Mucosa of descending colon (tissue), 3 donors: ENCODE data around the gene NUP62. TPM values are rescaled to one million over a fixed set of nuclear protein-coding genes. Genes with fewer than 3 reads are reported as not detected.

Experiments
- ATAC-seq: fragments of 200-7000 bp; cut with Tn5 transposase; one replicate; pipeline ENCODE4 v1.9.1; 2020; ENCODE audit warnings: mild to moderate bottlenecking, moderate library complexity
- DNase-seq, 3 donors: peaks; one replicate each; pipeline ENCODE4 v3.0.0-alpha.2; 2020
- H3K36me3 ChIP-seq: fragments of 200-600 bp; one replicate; pipeline ENCODE4 v1.8.0; 2021; ENCODE audit warnings: low read depth, mild to moderate bottlenecking
- H3K4me1 ChIP-seq: fragments of 200-600 bp; one replicate; pipeline ENCODE4 v1.8.0; 2021; ENCODE audit warnings: low read depth, mild to moderate bottlenecking
- H3K4me3 ChIP-seq: fragments of 200-600 bp; one replicate; pipeline ENCODE4 v1.8.0; 2021; ENCODE audit warnings: mild to moderate bottlenecking
- H3K9me3 ChIP-seq: fragments of 200-600 bp; one replicate; pipeline ENCODE4 v1.8.0; 2021; ENCODE audit warnings: mild to moderate bottlenecking
- intact Hi-C, 2 donors: fragments of 100-400 bp; cut with DNase I in 1 of 2; cut with micrococcal nuclease in 1 of 2; formaldehyde crosslinking; loops; one replicate each; pipeline versions ENCODE4 v1.11.0 to v1.11.1; 2022; cut with DNase I, micrococcal nuclease
- total RNA-seq, 3 donors: library from RNA; stranded (reverse); fragmentation: NEBNext Ultra II Directional in 2 of 3; extraction: Animal tissue kit (Norgen Biotek cat#: 25700) in 2 of 3; gene quantifications; one replicate each; pipeline versions ENCODE4 v1.2.1 to v1.2.4, GENCODE V29; 2021 to 2023
- TF ChIP-seq, protein P1 (sequence below): fragments of 200-600 bp; IDR thresholded peaks from one replicate; pipeline ENCODE4 v1.8.0; 2022; ENCODE audit warnings: antibody characterized with exemption, mild to moderate bottlenecking
- donor health status: DM: no; HTN: no; CAD: no; lungs with moderate emphysema.
- donor health status: DM: no; HTN: no; CAD: no.
- donor health status: DM: no; HTN: yes; CAD: no.

The NUP62 gene
- total RNA-seq, 3 donors from 2014 or later: 34.1 to 41.0 (median 40.9) TPM

DNA sequence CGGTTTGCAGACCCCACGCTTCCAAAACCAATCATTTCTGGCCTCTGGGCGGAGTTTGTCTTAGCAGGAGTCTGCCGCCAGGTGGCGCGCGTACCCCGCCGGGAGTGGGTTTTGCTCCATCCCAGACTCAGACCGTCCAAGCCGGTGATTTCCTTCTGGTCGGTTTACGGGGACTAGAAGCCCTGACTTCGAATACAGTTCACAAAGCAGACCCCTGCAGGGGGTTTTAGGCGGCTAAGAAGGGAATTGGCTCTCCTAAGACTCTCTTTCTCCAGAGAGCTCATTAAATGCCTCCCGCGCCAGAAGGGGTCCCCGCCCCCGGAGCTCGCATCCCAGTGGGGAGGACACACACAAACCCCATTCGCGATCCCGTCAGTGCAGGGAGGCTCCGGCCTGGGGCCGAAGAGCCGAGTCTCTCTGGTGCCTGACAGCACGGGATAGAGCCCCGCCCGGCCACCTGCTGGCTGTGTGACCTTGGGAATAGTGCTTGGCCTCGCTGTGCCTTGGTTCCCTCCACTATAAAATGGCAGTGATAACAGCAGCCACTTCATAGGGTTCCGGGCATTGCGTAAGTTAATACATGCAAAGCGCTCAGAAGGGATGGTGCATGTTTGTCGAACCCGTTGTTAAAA is 8.6 kb upstream of the NUP62 start:
- Histone ChIP-seq H3K9me3 (no peaks in the 10 kb centered on the region), H3K36me3 (no peaks in the 10 kb centered on the region), H3K4me3 (no peak overlapping the region), H3K4me1 (peaks cover 7% of the 10 kb centered on the region)
- peak; percentile 72 to 87 (median 83) for DNase-seq
- intact Hi-C loops: loop anchor here (5.0 to 10.0 kb wide), 2 partner anchors 44 to 47 kb away; no protein-coding TSS in a partner anchor
- ATAC-seq: peak; percentile 97
- TF ChIP-seq, protein P1, sequence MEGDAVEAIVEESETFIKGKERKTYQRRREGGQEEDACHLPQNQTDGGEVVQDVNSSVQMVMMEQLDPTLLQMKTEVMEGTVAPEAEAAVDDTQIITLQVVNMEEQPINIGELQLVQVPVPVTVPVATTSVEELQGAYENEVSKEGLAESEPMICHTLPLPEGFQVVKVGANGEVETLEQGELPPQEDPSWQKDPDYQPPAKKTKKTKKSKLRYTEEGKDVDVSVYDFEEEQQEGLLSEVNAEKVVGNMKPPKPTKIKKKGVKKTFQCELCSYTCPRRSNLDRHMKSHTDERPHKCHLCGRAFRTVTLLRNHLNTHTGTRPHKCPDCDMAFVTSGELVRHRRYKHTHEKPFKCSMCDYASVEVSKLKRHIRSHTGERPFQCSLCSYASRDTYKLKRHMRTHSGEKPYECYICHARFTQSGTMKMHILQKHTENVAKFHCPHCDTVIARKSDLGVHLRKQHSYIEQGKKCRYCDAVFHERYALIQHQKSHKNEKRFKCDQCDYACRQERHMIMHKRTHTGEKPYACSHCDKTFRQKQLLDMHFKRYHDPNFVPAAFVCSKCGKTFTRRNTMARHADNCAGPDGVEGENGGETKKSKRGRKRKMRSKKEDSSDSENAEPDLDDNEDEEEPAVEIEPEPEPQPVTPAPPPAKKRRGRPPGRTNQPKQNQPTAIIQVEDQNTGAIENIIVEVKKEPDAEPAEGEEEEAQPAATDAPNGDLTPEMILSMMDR: peak; percentile 86

DNA sequence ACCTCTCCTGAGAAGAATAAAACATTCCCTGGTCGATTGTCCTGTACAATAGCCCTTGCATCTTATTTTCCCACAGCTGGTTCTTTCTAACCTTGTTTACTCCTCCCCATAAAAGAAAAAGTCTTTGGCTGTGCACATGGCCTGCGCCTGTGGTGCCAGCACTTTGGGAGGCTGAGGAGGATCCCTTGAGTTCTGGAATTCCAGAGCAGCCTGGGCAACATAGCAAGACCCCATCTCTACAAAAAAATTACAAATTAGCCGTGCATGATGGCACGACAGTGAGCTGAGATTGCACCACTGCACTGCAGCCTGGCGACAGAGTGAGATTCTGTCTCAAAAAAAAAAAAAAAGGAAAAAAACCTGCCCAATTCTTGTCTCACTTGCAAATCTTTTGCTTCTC is 7.2 kb upstream of the NUP62 start:
- intact Hi-C loops: loop anchor here (5.0 to 10.0 kb wide), 2 partner anchors 46 to 48 kb away; no protein-coding TSS in a partner anchor

DNA sequence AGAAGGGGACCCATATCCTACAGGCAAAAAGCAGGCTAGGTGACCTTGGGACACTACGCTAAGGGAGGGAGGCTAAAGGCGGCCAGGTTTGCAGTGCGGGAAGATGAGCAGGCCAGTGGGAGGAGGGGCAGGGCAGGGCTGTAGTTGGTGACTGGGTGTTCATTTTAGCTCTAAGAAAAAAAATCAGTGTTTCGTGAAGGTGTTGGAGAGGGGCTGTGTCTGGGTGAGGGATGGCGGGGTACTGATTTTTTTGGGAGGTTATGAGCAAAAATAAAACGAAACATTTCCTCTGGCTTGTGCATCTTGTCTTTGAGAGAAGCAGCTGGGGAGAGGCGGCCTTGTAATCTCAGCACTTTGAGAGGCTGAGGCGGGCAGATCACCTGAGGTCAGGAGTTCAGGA is 4.3 kb upstream of the NUP62 start:
- Histone ChIP-seq H3K4me3 (no peak overlapping the region), H3K4me1 (peaks cover 7% of the 10 kb centered on the region), H3K9me3 (no peaks in the 10 kb centered on the region), H3K36me3 (no peaks in the 10 kb centered on the region)
- ATAC-seq: no peak
- DNase-seq: peak in 2 of 3 donors; percentile 15 to 20
- TF ChIP-seq, protein P1: no peak
- intact Hi-C loops: loop anchor here in 1 of 2 donors (10.0 kb wide), 1 partner anchor 51 kb away; no protein-coding TSS in a partner anchor

More for the DNA sequence above, 7.2 kb upstream of the NUP62 start:
- Histone ChIP-seq H3K4me3 (no peak overlapping the region), H3K9me3 (no peaks in the 10 kb centered on the region), H3K4me1 (peaks cover 7% of the 10 kb centered on the region), H3K36me3 (no peaks in the 10 kb centered on the region)
- TF ChIP-seq, protein P1: no peak
- DNase-seq (peak in 1 of 3 donors; percentile 3), ATAC-seq (no peak)

DNA sequence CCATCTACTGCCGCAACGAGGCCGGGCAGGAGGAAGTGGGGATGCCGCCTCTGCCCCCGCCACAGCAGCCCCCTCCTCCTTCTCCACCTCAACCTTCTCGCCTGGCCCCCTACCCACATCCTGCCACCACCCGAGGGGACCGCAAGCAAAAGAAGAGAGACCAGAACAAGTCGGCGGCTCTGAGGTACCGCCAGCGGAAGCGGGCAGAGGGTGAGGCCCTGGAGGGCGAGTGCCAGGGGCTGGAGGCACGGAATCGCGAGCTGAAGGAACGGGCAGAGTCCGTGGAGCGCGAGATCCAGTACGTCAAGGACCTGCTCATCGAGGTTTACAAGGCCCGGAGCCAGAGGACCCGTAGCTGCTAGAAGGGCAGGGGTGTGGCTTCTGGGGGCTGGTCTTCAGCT is 3.4 kb upstream of the NUP62 start:
- Histone ChIP-seq H3K4me1 (peaks cover 11% of the 10 kb centered on the region), H3K9me3 (no peaks in the 10 kb centered on the region), H3K4me3 (no peak overlapping the region), H3K36me3 (no peaks in the 10 kb centered on the region)
- ATAC-seq (no peak), DNase-seq (peak in 2 of 3 donors; percentile 45 to 66)
- TF ChIP-seq, protein P1: no peak
- intact Hi-C loops: loop anchor here in 1 of 2 donors (10.0 kb wide), 1 partner anchor 52 kb away; no protein-coding TSS in a partner anchor

DNA sequence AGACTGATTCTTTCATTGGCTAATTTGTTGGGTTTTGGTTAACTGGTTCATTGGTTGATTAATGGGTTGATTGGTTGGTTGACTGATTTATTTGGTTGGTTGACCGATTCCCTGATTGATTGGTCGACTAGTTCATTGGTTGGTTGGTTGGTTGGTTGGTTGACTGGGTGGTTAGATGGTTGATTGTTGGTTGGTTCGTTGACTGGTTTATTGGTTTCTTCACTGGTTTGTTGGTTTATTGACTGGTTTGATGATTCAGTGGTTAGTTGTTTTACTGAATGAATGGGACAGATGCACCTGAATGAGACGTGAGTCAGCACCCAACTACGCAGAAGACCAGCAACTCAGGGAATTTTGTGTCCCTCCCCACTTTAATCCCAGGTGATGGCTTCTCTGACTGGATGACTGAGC is 2.7 kb upstream of the NUP62 start:
- H3K4me1 ChIP-seq: peaks cover 17% of the 10 kb centered on the region
- intact Hi-C loops: loop anchor here in 1 of 2 donors (10.0 kb wide), 1 partner anchor 53 kb away; no protein-coding TSS in a partner anchor
- H3K9me3 ChIP-seq: no peaks in the 10 kb centered on the region
- H3K4me3 ChIP-seq: no peak overlapping the region
- ATAC-seq: no peak
- no peak for DNase-seq
- no peaks in the 10 kb centered on the region for H3K36me3 ChIP-seq
- TF ChIP-seq, protein P1: no peak
